ENCODE measurements around the gene WDR82.

DNA sequence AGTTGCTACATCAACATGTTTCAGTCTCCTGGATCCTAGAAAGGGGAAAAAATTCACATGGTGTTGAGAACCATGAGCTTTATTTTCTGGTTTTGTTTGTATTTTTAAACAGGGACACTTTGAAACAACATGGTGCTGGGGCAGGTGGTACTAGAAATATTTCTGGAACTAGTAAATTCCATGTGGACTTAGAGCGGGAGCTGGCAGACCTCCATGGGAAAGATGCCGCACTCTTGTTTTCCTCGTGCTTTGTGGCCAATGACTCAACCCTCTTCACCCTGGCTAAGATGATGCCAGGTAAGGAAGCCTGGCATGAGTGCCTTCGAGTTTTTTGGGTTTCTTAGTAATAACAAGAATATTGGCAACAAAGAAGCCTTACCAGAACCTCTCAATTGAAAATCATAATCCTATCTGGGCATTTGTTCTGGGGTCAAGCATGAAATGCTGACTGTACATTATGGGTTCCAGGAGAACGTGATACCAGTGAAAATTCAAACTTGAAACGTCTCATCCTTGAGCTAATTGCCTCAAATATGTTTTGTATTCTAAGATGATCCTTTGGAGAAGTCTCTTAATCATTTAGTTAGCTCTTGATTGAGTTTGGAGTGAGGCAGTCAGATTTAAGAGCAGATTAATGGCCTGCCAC lies 72.6 kb downstream of the WDR82 start:
- no peak for TF ChIP-seq POLR2A (IDR thresholded peaks at IDR 0.05)
- TF ChIP-seq CTCF (IDR thresholded peaks at IDR 0.05): no peak
- no peak for TF ChIP-seq POLR2AphosphoS5 (IDR thresholded peaks at IDR 0.05)
